HG03196 (cell line): ENCODE data around the gene FGF5.

ENCODE experiments used
- ATAC-seq: cut with Tn5 transposase; IDR thresholded peaks from one replicate; pipeline ENCODE4 v1.9.1; 2021; ENCODE audit not compliant: unreplicated experiment

FGF5 gene

GRCh38 chr4:80252953-80253352 lies 13.5 kb upstream of the FGF5 start:
- ATAC-seq = no peak

GRCh38 chr4:80253510-80253909 lies 13.0 kb upstream of the FGF5 start:
- ATAC-seq = no peak

GRCh38 chr4:80254114-80254513 lies 12.3 kb upstream of the FGF5 start:
- no peak for ATAC-seq

GRCh38 chr4:80255329-80256095 lies 11.0 kb upstream of the FGF5 start:
- ATAC-seq = no peak

GRCh38 chr4:80257851-80258250 lies 8.6 kb upstream of the FGF5 start:
- ATAC-seq = no peak

- no peak for ATAC-seq
These were observed 7.5 kb upstream of the FGF5 start for GRCh38 chr4:80259012-80259411.

GRCh38 chr4:80259817-80260216 lies 6.6 kb upstream of the FGF5 start:
- ATAC-seq = no peak

GRCh38 chr4:80261989-80262600 lies 4.4 kb upstream of the FGF5 start:
- ATAC-seq = no peak

GRCh38 chr4:80263541-80264351 lies 2.7 kb upstream of the FGF5 start:
- ATAC-seq = no peak

- no peak for ATAC-seq
These were observed 2.2 kb upstream of the FGF5 start for GRCh38 chr4:80264352-80264647.

- no peak for ATAC-seq
These were observed 1.6 kb upstream of the FGF5 start for GRCh38 chr4:80264825-80265224.

GRCh38 chr4:80265571-80266252 lies 752 bp upstream of the FGF5 start:
- ATAC-seq = no peak

- ATAC-seq = no peak
These were observed 477 bp downstream of the FGF5 start for GRCh38 chr4:80266902-80267380.

- no peak for ATAC-seq
These were observed 1.8 kb downstream of the FGF5 start for GRCh38 chr4:80268081-80268823.

- no peak for ATAC-seq
These were observed 2.5 kb downstream of the FGF5 start for GRCh38 chr4:80268936-80269335.

GRCh38 chr4:80270321-80270720 lies 3.9 kb downstream of the FGF5 start:
- ATAC-seq = no peak

GRCh38 chr4:80270868-80271267 lies 4.4 kb downstream of the FGF5 start:
- ATAC-seq = no peak

GRCh38 chr4:80271801-80272200 lies 5.3 kb downstream of the FGF5 start:
- no peak for ATAC-seq

GRCh38 chr4:80276931-80277330 lies 10.5 kb downstream of the FGF5 start:
- ATAC-seq = no peak

GRCh38 chr4:80279751-80280150 lies 13.3 kb downstream of the FGF5 start:
- ATAC-seq = no peak

- ATAC-seq = no peak
These were observed 20.0 kb downstream of the FGF5 start for GRCh38 chr4:80286451-80286850.
